OCI-LY3 (cell line): ENCODE data around the gene MUC5B.

Experiments
- EZH2phosphoT487 ChIP-seq: fragments of 200-600 bp; shearing (Covaris generic); IDR thresholded peaks from 2 replicates; pipeline ENCODE4 v1.6.1; 2018; ENCODE audit warnings: antibody characterized with exemption, mixed run types, low read depth
- TF ChIP-seq, protein P1 (sequence below): fragments of 200-600, 300-600 bp; sonication (generic); IDR thresholded peaks from 2 replicates; pipeline ENCODE4 v1.5.1; 2014; ENCODE audit warnings: antibody characterized with exemption, low read length, low read depth

DNA sequence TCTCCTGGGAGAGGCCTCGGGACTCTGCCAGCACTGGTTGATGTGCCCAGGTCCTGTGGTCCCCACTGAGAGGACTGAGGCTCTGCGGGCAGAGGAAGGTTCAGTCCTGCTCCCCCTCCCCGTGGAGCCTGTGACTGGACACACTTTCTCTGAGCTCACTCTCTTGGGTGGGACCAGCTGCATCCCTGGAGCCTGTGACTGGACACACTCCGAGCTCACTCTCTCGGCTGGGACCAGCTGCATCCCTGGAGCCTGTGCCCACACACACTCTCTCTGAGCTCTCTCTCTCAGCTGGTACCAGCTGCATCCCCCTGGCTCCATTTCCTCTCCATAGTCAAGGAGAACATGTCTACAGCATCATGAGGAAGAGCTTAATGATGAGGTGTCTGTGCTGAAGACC is 47.1 kb downstream of the MUC5B start:
- TF ChIP-seq, protein P1, sequence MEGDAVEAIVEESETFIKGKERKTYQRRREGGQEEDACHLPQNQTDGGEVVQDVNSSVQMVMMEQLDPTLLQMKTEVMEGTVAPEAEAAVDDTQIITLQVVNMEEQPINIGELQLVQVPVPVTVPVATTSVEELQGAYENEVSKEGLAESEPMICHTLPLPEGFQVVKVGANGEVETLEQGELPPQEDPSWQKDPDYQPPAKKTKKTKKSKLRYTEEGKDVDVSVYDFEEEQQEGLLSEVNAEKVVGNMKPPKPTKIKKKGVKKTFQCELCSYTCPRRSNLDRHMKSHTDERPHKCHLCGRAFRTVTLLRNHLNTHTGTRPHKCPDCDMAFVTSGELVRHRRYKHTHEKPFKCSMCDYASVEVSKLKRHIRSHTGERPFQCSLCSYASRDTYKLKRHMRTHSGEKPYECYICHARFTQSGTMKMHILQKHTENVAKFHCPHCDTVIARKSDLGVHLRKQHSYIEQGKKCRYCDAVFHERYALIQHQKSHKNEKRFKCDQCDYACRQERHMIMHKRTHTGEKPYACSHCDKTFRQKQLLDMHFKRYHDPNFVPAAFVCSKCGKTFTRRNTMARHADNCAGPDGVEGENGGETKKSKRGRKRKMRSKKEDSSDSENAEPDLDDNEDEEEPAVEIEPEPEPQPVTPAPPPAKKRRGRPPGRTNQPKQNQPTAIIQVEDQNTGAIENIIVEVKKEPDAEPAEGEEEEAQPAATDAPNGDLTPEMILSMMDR, result no peak
- TF ChIP-seq EZH2phosphoT487, result no peak
